UCSD-AML1 (cell line): ENCODE measurements around the gene COL25A1.

ENCODE experiments used
- DNase-seq: peaks from one replicate; lab custom pipeline; 2025; ENCODE audit not compliant: unreplicated experiment; lab: John Stamatoyannopoulos, UW

Gene COL25A1

GRCh38 chr4:108922191-108922590 lies 380.3 kb downstream of the COL25A1 start:
- DNase-seq: no peak

- DNase-seq: no peak
Observed at GRCh38 chr4:108920395-108921087, 381.9 kb downstream of the COL25A1 start.

GRCh38 chr4:108919226-108919893 lies 383.1 kb downstream of the COL25A1 start:
- DNase-seq: no peak

- peak; percentile 7 for DNase-seq
Observed at GRCh38 chr4:108917255-108917654, 385.2 kb downstream of the COL25A1 start.

- DNase-seq: no peak
Observed at GRCh38 chr4:108916638-108917037, 385.8 kb downstream of the COL25A1 start.

GRCh38 chr4:108906866-108907367 lies 395.5 kb downstream of the COL25A1 start:
- no peak for DNase-seq

GRCh38 chr4:108906006-108906405 lies 396.5 kb downstream of the COL25A1 start:
- no peak for DNase-seq

- DNase-seq: no peak
Observed at GRCh38 chr4:108903464-108904221, 398.8 kb downstream of the COL25A1 start.

- DNase-seq: no peak
Observed at GRCh38 chr4:108902769-108903168, 399.7 kb downstream of the COL25A1 start.

GRCh38 chr4:108901291-108901690 lies 401.2 kb downstream of the COL25A1 start:
- no peak for DNase-seq

GRCh38 chr4:108900018-108900580 lies 402.4 kb downstream of the COL25A1 start:
- no peak for DNase-seq

- no peak for DNase-seq
Observed at GRCh38 chr4:108893468-108893867, 409.0 kb downstream of the COL25A1 start.

GRCh38 chr4:108891896-108892590 lies 410.4 kb downstream of the COL25A1 start:
- no peak for DNase-seq

- no peak for DNase-seq
Observed at GRCh38 chr4:108890484-108890881, 412.0 kb downstream of the COL25A1 start.

- no peak for DNase-seq
Observed at GRCh38 chr4:108889696-108890483, 412.6 kb downstream of the COL25A1 start.

- DNase-seq: no peak
Observed at GRCh38 chr4:108888769-108889168, 413.7 kb downstream of the COL25A1 start.

- no peak for DNase-seq
Observed at GRCh38 chr4:108887034-108887433, 415.4 kb downstream of the COL25A1 start.

- no peak for DNase-seq
Observed at GRCh38 chr4:108885211-108885610, 417.2 kb downstream of the COL25A1 start.

GRCh38 chr4:108884596-108884995 lies 417.9 kb downstream of the COL25A1 start:
- DNase-seq: no peak

GRCh38 chr4:108881986-108882385 lies 420.5 kb downstream of the COL25A1 start:
- no peak for DNase-seq
